ENCODE measurements around the gene ADGRV1.

Gene ADGRV1

GRCh38 chr5:90558344-90559192, at the start of gene ADGRV1:
ADGRV1 (plus strand) TSS chr5:90558797; CDS start chr5:90558896, 99 bp downstream.
- Mint-ChIP-seq H3K9me3 (no peaks in the 10 kb centered on the region), H3K4me1 (peaks cover 17% of the 10 kb centered on the region), H3K4me3 (peak within 1 kb of the TSS; percentile 63 to 87), H3K27me3 (peaks cover 67% of the 10 kb centered on the region), H3K27ac (no peak within 1 kb of the TSS)
- ATAC-seq (peak; percentile 78), DNase-seq (peak; percentile 7 to 10)

DNA sequence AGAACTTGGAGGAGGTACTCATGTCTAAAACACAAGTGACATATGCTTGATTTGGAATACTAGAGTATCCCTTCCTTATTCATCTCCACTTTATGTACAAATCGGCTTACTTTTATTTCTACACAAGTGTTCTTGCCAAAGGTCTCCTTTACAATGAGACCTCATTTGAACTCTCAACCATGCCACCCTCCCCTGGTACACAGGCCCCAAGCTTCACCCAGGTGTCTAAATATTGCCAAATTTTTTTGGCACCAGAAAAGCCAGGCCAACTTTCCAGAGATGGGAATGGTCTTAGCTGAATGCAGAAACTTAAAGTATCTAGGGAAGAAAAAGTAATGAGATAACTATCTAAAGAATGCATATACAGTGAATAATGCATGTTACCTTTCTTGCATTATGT, 48.2 kb upstream of the ADGRV1 start:
- no peak for DNase-seq
- ATAC-seq = no peak
- Mint-ChIP-seq H3K4me3 (no peak overlapping the region), H3K27ac (no peak overlapping the region), H3K4me1 (peaks cover 6% of the 10 kb centered on the region), H3K27me3 (no peaks in the 10 kb centered on the region), H3K9me3 (no peaks in the 10 kb centered on the region)

DNA sequence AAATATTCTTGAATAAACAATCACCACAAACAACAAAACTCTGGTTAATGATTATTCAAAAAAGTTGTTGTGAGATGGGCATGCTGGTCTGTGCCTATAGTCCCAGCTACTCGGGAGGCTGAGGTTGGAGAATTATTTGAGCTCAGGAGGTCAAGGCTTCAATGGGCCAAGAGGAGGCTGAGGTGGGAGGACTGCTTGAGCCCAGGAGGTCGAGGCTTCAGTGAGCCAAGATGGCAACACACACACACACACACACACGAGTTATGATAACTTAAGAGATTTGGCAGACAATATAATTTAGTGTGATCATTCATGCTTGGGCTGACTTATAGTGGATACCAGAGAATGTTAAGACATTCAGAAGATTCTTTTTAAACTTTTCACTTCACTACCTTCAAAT, 44.1 kb upstream of the ADGRV1 start:
- Mint-ChIP-seq H3K4me1 (peaks cover 10% of the 10 kb centered on the region), H3K4me3 (no peak overlapping the region), H3K27ac (no peak overlapping the region), H3K9me3 (no peaks in the 10 kb centered on the region), H3K27me3 (no peaks in the 10 kb centered on the region)
- ATAC-seq = no peak
- no peak for DNase-seq

- ATAC-seq = no peak
- Mint-ChIP-seq H3K27ac (no peak overlapping the region), H3K27me3 (no peaks in the 10 kb centered on the region), H3K4me1 (peaks cover 10% of the 10 kb centered on the region), H3K4me3 (no peak overlapping the region), H3K9me3 (no peaks in the 10 kb centered on the region)
- no peak for DNase-seq
Observed at GRCh38 chr5:90518661-90519060, 39.9 kb upstream of the ADGRV1 start.

- Mint-ChIP-seq H3K27me3 (no peaks in the 10 kb centered on the region), H3K9me3 (no peaks in the 10 kb centered on the region), H3K4me1 (peaks cover 10% of the 10 kb centered on the region), H3K4me3 (no peak overlapping the region), H3K27ac (no peak overlapping the region)
- DNase-seq (no peak), ATAC-seq (no peak)
Observed at GRCh38 chr5:90519081-90519480, 39.5 kb upstream of the ADGRV1 start.

GRCh38 chr5:90528601-90529193, 29.9 kb upstream of the ADGRV1 start:
- Mint-ChIP-seq H3K27ac (peak overlapping the region; percentile 33 to 99), H3K4me3 (peak overlapping the region; percentile 91 to 97), H3K27me3 (peaks cover 16% of the 10 kb centered on the region), H3K9me3 (no peaks in the 10 kb centered on the region), H3K4me1 (peaks cover 23% of the 10 kb centered on the region)
- ATAC-seq (peak; percentile 21), DNase-seq (peak in 1 of 2 donors; percentile 7)

GRCh38 chr5:90529194-90529938, 29.2 kb upstream of the ADGRV1 start, which contains the start of gene LYSMD3:
LYSMD3 (minus strand) TSS chr5:90529584; CDS start chr5:90525289, 4,295 bp downstream.
- DNase-seq (peak; percentile 90 to 95), ATAC-seq (peak; percentile 91)
- Mint-ChIP-seq H3K9me3 (no peaks in the 10 kb centered on the region), H3K27me3 (peaks cover 23% of the 10 kb centered on the region), H3K4me3 (peak within 1 kb of the TSS; percentile 91 to 97), H3K4me1 (peaks cover 23% of the 10 kb centered on the region), H3K27ac (peak within 1 kb of the TSS; percentile 94 to 99)

GRCh38 chr5:90529939-90530677, 28.5 kb upstream of the ADGRV1 start:
- H3K9me3 Mint-ChIP-seq = no peaks in the 10 kb centered on the region
- DNase-seq (no peak), ATAC-seq (peak; percentile 75)
- H3K4me1 Mint-ChIP-seq = peaks cover 23% of the 10 kb centered on the region
- H3K4me3 Mint-ChIP-seq = peak overlapping the region; percentile 91 to 97
- H3K27ac Mint-ChIP-seq = peak overlapping the region; percentile 86 to 99
- H3K27me3 Mint-ChIP-seq = peaks cover 24% of the 10 kb centered on the region

- H3K27ac Mint-ChIP-seq = no peak overlapping the region
- H3K9me3 Mint-ChIP-seq = no peaks in the 10 kb centered on the region
- no peak for DNase-seq
- ATAC-seq = no peak
- H3K4me1 Mint-ChIP-seq = peaks cover 23% of the 10 kb centered on the region
- no peak overlapping the region for H3K4me3 Mint-ChIP-seq
- peaks cover 32% of the 10 kb centered on the region for H3K27me3 Mint-ChIP-seq
Observed at GRCh38 chr5:90530736-90531487, 27.7 kb upstream of the ADGRV1 start.

- no peak for ATAC-seq
- Mint-ChIP-seq H3K27me3 (peaks cover 32% of the 10 kb centered on the region), H3K4me1 (no peaks in the 10 kb centered on the region), H3K9me3 (no peaks in the 10 kb centered on the region), H3K27ac (no peak overlapping the region), H3K4me3 (no peak overlapping the region)
- no peak for DNase-seq
Observed at GRCh38 chr5:90533794-90534193, 24.8 kb upstream of the ADGRV1 start.

GRCh38 chr5:90534922-90535321, 23.7 kb upstream of the ADGRV1 start:
- H3K4me1 Mint-ChIP-seq = no peaks in the 10 kb centered on the region
- ATAC-seq (no peak), DNase-seq (no peak)
- H3K27ac Mint-ChIP-seq = no peak overlapping the region
- H3K4me3 Mint-ChIP-seq = no peak overlapping the region
- H3K27me3 Mint-ChIP-seq = peaks cover 32% of the 10 kb centered on the region
- no peaks in the 10 kb centered on the region for H3K9me3 Mint-ChIP-seq

DNA sequence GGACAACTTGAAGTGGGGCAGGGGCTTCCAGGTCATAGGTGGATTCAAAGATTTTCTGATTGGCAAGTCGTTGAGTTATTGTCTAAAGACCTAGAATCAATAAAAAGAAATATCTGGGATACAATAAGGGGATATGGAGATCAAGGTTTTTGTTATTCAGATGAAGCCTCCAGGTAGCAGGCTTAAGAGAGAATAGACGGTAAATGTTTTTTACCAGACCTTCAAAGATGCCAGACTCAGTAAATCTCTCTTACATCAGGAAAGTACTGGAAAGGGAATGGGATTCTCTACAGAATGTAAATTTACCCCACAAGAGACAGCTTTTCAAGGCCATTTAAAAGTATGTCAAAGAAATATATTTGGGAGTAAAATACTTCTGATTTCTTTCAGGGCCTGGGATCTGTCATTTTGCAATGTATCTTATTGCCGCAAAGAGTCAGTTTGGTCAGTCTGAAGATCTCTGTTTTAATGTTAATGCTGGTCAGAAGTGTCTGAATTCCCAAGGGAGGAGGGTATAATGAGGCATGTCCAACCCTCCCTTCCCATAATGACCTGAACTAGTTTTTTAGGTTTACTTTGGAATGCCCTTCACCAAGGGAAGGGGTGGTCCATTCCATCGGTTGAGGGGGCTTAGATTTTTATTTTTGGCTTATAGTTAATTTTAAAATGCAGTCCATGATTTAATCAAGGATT, 15.6 kb upstream of the ADGRV1 start:
- Mint-ChIP-seq H3K4me1 (no peaks in the 10 kb centered on the region), H3K9me3 (no peaks in the 10 kb centered on the region), H3K4me3 (no peak overlapping the region), H3K27me3 (peaks cover 31% of the 10 kb centered on the region), H3K27ac (no peak overlapping the region)
- ATAC-seq (no peak), DNase-seq (no peak)

GRCh38 chr5:90545511-90545910, 13.1 kb upstream of the ADGRV1 start:
- Mint-ChIP-seq H3K9me3 (no peaks in the 10 kb centered on the region), H3K4me3 (no peak overlapping the region), H3K27ac (no peak overlapping the region), H3K27me3 (peaks cover 33% of the 10 kb centered on the region), H3K4me1 (no peaks in the 10 kb centered on the region)
- DNase-seq (no peak), ATAC-seq (no peak)

GRCh38 chr5:90546216-90546837, 12.3 kb upstream of the ADGRV1 start:
- Mint-ChIP-seq H3K4me1 (no peaks in the 10 kb centered on the region), H3K27me3 (peaks cover 26% of the 10 kb centered on the region), H3K27ac (no peak overlapping the region), H3K9me3 (no peaks in the 10 kb centered on the region), H3K4me3 (no peak overlapping the region)
- DNase-seq (no peak), ATAC-seq (no peak)
